Mucosa of gallbladder (tissue), 1 donor: ENCODE data around the gene SBSN. TPM values are rescaled to one million over a fixed set of nuclear protein-coding genes. Genes with fewer than 3 reads are reported as not detected.
A peak's percentile ranks its signal among the peaks of the same experiment; 100 is the strongest.
"Not testable (repeated sequence)": the region's sequence is repeated elsewhere in the genome, so short reads cannot be mapped to it uniquely, and the experiment has no call there.

Source experiments
- DNase-seq: peaks from one replicate; pipeline ENCODE4 v3.0.0-alpha.2; 2020; ENCODE audit warnings: low spot score
- total RNA-seq: library from RNA; stranded (reverse); gene quantifications from one replicate; pipeline ENCODE4 v1.2.1, GENCODE V29; 2021
- donor health status: DM: no; HTN: no; CAD: no.

SBSN gene
- total RNA-seq, 1 donor from 2014 or later = not detected

GRCh38 chr19:35507561-35507960, 20.6 kb downstream of the SBSN start:
- no peak for DNase-seq

- no peak for DNase-seq
Measured at GRCh38 chr19:35506011-35506410, 22.1 kb downstream of the SBSN start.

- DNase-seq = no peak
Measured at GRCh38 chr19:35502751-35503150, 25.4 kb downstream of the SBSN start.

GRCh38 chr19:35501684-35502083, 26.4 kb downstream of the SBSN start:
- DNase-seq = no peak

- no peak for DNase-seq
Measured at GRCh38 chr19:35500611-35501010, 27.5 kb downstream of the SBSN start.

- DNase-seq = no peak
Measured at GRCh38 chr19:35498984-35499527, 29.1 kb downstream of the SBSN start.

GRCh38 chr19:35498220-35498619, 29.9 kb downstream of the SBSN start:
- DNase-seq = no peak

GRCh38 chr19:35497406-35497805, 30.7 kb downstream of the SBSN start:
- no peak for DNase-seq

- DNase-seq = peak; percentile 28
Measured at GRCh38 chr19:35495107-35496064, 32.7 kb downstream of the SBSN start.

GRCh38 chr19:35493971-35494370, 34.1 kb downstream of the SBSN start:
- no peak for DNase-seq

GRCh38 chr19:35491836-35492360, 36.2 kb downstream of the SBSN start:
- DNase-seq = no peak

- no peak for DNase-seq
Measured at GRCh38 chr19:35490364-35490763, 37.7 kb downstream of the SBSN start, which contains the start of gene KRTDAP. TSS of gene KRTDAP (minus strand) at chr19:35490464. CDS start at chr19:35490442, 22 bp downstream.

- no peak for DNase-seq
Measured at GRCh38 chr19:35488677-35489076, 39.4 kb downstream of the SBSN start.

- DNase-seq = no peak
Measured at GRCh38 chr19:35487656-35488182, 40.4 kb downstream of the SBSN start.

GRCh38 chr19:35486268-35486708, 41.8 kb downstream of the SBSN start:
- no peak for DNase-seq

- no peak for DNase-seq
Measured at GRCh38 chr19:35484252-35485036, 43.7 kb downstream of the SBSN start.

- no peak for DNase-seq
Measured at GRCh38 chr19:35483089-35483488, 45.0 kb downstream of the SBSN start.

GRCh38 chr19:35478794-35479677, 49.1 kb downstream of the SBSN start:
- DNase-seq = no peak

- no peak for DNase-seq
Measured at GRCh38 chr19:35476149-35476548, 52.0 kb downstream of the SBSN start.

GRCh38 chr19:35474594-35474993, 53.5 kb downstream of the SBSN start:
- DNase-seq = not testable (repeated sequence)

- DNase-seq = no peak
Measured at GRCh38 chr19:35474104-35474503, 54.0 kb downstream of the SBSN start.
